OCI-LY3 (cell line): ENCODE results near the gene TAF1B.

Experiments used
- H2AFZ ChIP-seq: fragments of 200-600, 300-600 bp; shearing (Covaris generic); 2 replicates; pipeline ENCODE4 v1.6.0; 2014; ENCODE audit warnings: antibody characterized with exemption, low read depth, low read length
- H3K27ac ChIP-seq: fragments of 200-600, 300-600 bp; sonication (generic); 2 replicates; pipeline ENCODE4 v1.5.1; 2014; ENCODE audit warnings: mild to moderate bottlenecking, low read length, moderate library complexity, mixed read lengths
- H3K27me3 ChIP-seq: fragments of 200-600, 300-600 bp; sonication (generic); 2 replicates; pipeline ENCODE4 v1.6.1; 2014; ENCODE audit warnings: low read depth, low read length, mixed read lengths
- H3K36me3 ChIP-seq: fragments of 200-600, 300-600 bp; sonication (generic); replicated peaks from 2 replicates; pipeline ENCODE3; 2014; ENCODE audit warnings: low read depth, low read length, mixed read lengths
- H3K4me1 ChIP-seq: fragments of 300-600, 200-600 bp; sonication (generic); 2 replicates; pipeline ENCODE4 v1.6.1; 2014; ENCODE audit warnings: low read length, mixed read lengths
- H3K4me2 ChIP-seq: fragments of 200-600, 300-600 bp; sonication (generic); 2 replicates; pipeline ENCODE4 v1.6.1; 2014; ENCODE audit warnings: low read length, mixed read lengths
- H3K4me3 ChIP-seq: fragments of 300-600, 200-600 bp; sonication (generic); 2 replicates; pipeline ENCODE4 v1.5.1; 2014; ENCODE audit warnings: antibody characterized with exemption, mild to moderate bottlenecking, low read length, moderate library complexity
- H3K79me2 ChIP-seq: fragments of 300-600, 200-600 bp; shearing (Covaris generic); 2 replicates; pipeline ENCODE4 v1.6.1; 2014; ENCODE audit warnings: mild to moderate bottlenecking, low read length, mixed read lengths
- H3K9ac ChIP-seq: fragments of 300-600, 200-600 bp; shearing (Covaris generic); 2 replicates; pipeline ENCODE4 v1.6.0; 2014; ENCODE audit warnings: mild to moderate bottlenecking, low read length, moderate library complexity
- H3K9me3 ChIP-seq: fragments of 200-600, 300-600 bp; shearing (Covaris generic); 2 replicates; pipeline ENCODE4 v1.6.1; 2014; ENCODE audit warnings: low read length, mixed read lengths; ENCODE audit not compliant: insufficient read depth
- H4K20me1 ChIP-seq: fragments of 200-600, 300-600 bp; sonication (generic); 2 replicates; pipeline ENCODE4 v1.6.1; 2016; ENCODE audit warnings: low read length, mixed read lengths; ENCODE audit not compliant: insufficient read depth
- CTCF ChIP-seq: fragments of 200-600, 300-600 bp; sonication (generic); IDR thresholded peaks from 2 replicates; pipeline ENCODE4 v1.5.1; 2014; ENCODE audit warnings: antibody characterized with exemption, low read length, low read depth
- EZH2phosphoT487 ChIP-seq: fragments of 200-600 bp; shearing (Covaris generic); IDR thresholded peaks from 2 replicates; pipeline ENCODE4 v1.6.1; 2018; ENCODE audit warnings: antibody characterized with exemption, mixed run types, low read depth

TAF1B gene

GRCh38 chr2:9844036-9844483, 786 bp downstream of the TAF1B start:
- Histone ChIP-seq H2AFZ (peak overlapping the region; percentile 61; the same call in 1 of the 2 replicates), H3K4me3 (peak overlapping the region; percentile 80), H3K4me2 (peak overlapping the region; percentile 83), H3K4me1 (peaks cover 16% of the 10 kb centered on the region), H3K27me3 (no peaks in the 10 kb centered on the region), H3K36me3 (peaks cover 32% of the 10 kb centered on the region), H4K20me1 (peaks cover 12% of the 10 kb centered on the region), H3K27ac (peak overlapping the region; percentile 79), H3K9ac (peak overlapping the region; percentile 86), H3K9me3 (no peaks in the 10 kb centered on the region), H3K79me2 (peaks cover 39% of the 10 kb centered on the region)
- TF ChIP-seq EZH2phosphoT487, result no peak
- TF ChIP-seq CTCF, result no peak

GRCh38 chr2:9844576-9844975, 1.3 kb downstream of the TAF1B start:
- Histone ChIP-seq H3K4me2 (peak overlapping the region; percentile 83), H4K20me1 (peaks cover 12% of the 10 kb centered on the region), H3K27ac (peak overlapping the region; percentile 79), H3K4me1 (peaks cover 16% of the 10 kb centered on the region), H3K4me3 (peak overlapping the region; percentile 80), H3K9ac (peak overlapping the region; percentile 86), H3K79me2 (peaks cover 39% of the 10 kb centered on the region), H2AFZ (no peak overlapping the region), H3K36me3 (peaks cover 37% of the 10 kb centered on the region), H3K9me3 (no peaks in the 10 kb centered on the region), H3K27me3 (no peaks in the 10 kb centered on the region)
- TF ChIP-seq CTCF (no peak), EZH2phosphoT487 (no peak)

- H3K4me2 ChIP-seq, result no peak overlapping the region
- H4K20me1 ChIP-seq, result peaks cover 12% of the 10 kb centered on the region
- H3K79me2 ChIP-seq, result peaks cover 39% of the 10 kb centered on the region
- H3K4me3 ChIP-seq, result no peak overlapping the region
- H3K27ac ChIP-seq, result no peak overlapping the region
- H3K9me3 ChIP-seq, result no peaks in the 10 kb centered on the region
- peaks cover 16% of the 10 kb centered on the region for H3K4me1 ChIP-seq
- no peaks in the 10 kb centered on the region for H3K27me3 ChIP-seq
- H2AFZ ChIP-seq, result no peak overlapping the region
- TF ChIP-seq CTCF (no peak), EZH2phosphoT487 (no peak)
- H3K9ac ChIP-seq, result no peak overlapping the region
- H3K36me3 ChIP-seq, result peaks cover 52% of the 10 kb centered on the region
Observed at GRCh38 chr2:9846554-9846953, 3.3 kb downstream of the TAF1B start.

GRCh38 chr2:9847140-9847539, 3.9 kb downstream of the TAF1B start:
- Histone ChIP-seq H3K27me3 (no peaks in the 10 kb centered on the region), H3K4me2 (no peak overlapping the region), H2AFZ (no peak overlapping the region), H3K9me3 (no peaks in the 10 kb centered on the region), H3K4me1 (peaks cover 16% of the 10 kb centered on the region), H3K4me3 (no peak overlapping the region), H3K79me2 (peaks cover 39% of the 10 kb centered on the region), H3K27ac (no peak overlapping the region), H4K20me1 (peaks cover 12% of the 10 kb centered on the region), H3K36me3 (peaks cover 58% of the 10 kb centered on the region), H3K9ac (no peak overlapping the region)
- no peak for TF ChIP-seq CTCF
- TF ChIP-seq EZH2phosphoT487, result no peak
